H9 (cell line): ENCODE data around the gene TBC1D2. TPM values are rescaled to one million over a fixed set of nuclear protein-coding genes. Genes with fewer than 3 reads are reported as not detected.
"Not testable (repeated sequence)": the region's sequence is repeated elsewhere in the genome, so short reads cannot be mapped to it uniquely, and the experiment has no call there.

Source experiments
- DNase-seq: peaks from one replicate; pipeline ENCODE4 v3.0.0-alpha.2; 2017
- H2AFZ ChIP-seq: one replicate; pipeline ENCODE4 v1.6.1; 2013; ENCODE audit warnings: mild to moderate bottlenecking, low read length, control low read depth, moderate library complexity
- H2AK5ac ChIP-seq: 2 replicates; pipeline ENCODE4 v1.6.1; 2013; ENCODE audit warnings: low read length, control low read depth, mixed read lengths; ENCODE audit not compliant: insufficient read length
- H2BK120ac ChIP-seq: one replicate; pipeline ENCODE4 v1.6.1; 2013; ENCODE audit warnings: low read depth, mild to moderate bottlenecking, low read length, control low read depth, inconsistent platforms; ENCODE audit not compliant: poor library complexity, severe bottlenecking
- H2BK12ac ChIP-seq: 2 replicates; pipeline ENCODE4 v1.6.1; 2013; ENCODE audit warnings: low read length, control low read depth, mixed read lengths, low read depth; ENCODE audit not compliant: insufficient read length
- H2BK15ac ChIP-seq: 2 replicates; pipeline ENCODE4 v1.6.1; 2013; ENCODE audit warnings: low read depth, low read length, control low read depth
- H2BK20ac ChIP-seq: one replicate; pipeline ENCODE4 v1.6.1; 2013; ENCODE audit warnings: low read depth, mild to moderate bottlenecking, low read length, control low read depth, inconsistent platforms; ENCODE audit not compliant: poor library complexity, severe bottlenecking
- H2BK5ac ChIP-seq: 2 replicates; pipeline ENCODE4 v1.6.1; 2013; ENCODE audit warnings: low read length, control low read depth, mixed read lengths; ENCODE audit not compliant: insufficient read length
- H3K14ac ChIP-seq: 2 replicates; pipeline ENCODE4 v1.6.1; 2013; ENCODE audit warnings: low read length, control low read depth; ENCODE audit not compliant: insufficient read depth
- H3K18ac ChIP-seq: 2 replicates; pipeline ENCODE4 v1.6.1; 2013; ENCODE audit warnings: low read depth, mild to moderate bottlenecking, mixed read lengths, low read length, control low read depth; ENCODE audit not compliant: insufficient read length
- H3K23ac ChIP-seq: 2 replicates; pipeline ENCODE4 v1.6.1; 2013; ENCODE audit warnings: low read length, control low read depth, mixed read lengths, low read depth; ENCODE audit not compliant: insufficient read length
- H3K23me2 ChIP-seq: 2 replicates; pipeline ENCODE4 v1.6.1; 2013; ENCODE audit warnings: low read depth, mild to moderate bottlenecking, mixed read lengths, low read length, control low read depth; ENCODE audit not compliant: insufficient read length, poor library complexity, severe bottlenecking
- H3K27ac ChIP-seq: 2 replicates; pipeline ENCODE4 v1.5.1; 2013; ENCODE audit warnings: low read length, control low read depth, mixed read lengths, low read depth; ENCODE audit not compliant: insufficient read length
- H3K27me3 ChIP-seq: 2 replicates; pipeline ENCODE4 v1.6.1; 2013; ENCODE audit warnings: low read length, control low read depth, inconsistent platforms; ENCODE audit not compliant: insufficient read depth
- H3K4ac ChIP-seq: 2 replicates; pipeline ENCODE4 v1.6.1; 2013; ENCODE audit warnings: low read depth, mild to moderate bottlenecking, control low read depth, inconsistent platforms, low read length, moderate library complexity
- H3K4me1 ChIP-seq: 2 replicates; pipeline ENCODE4 v1.6.1; 2013; ENCODE audit warnings: low read length, control low read depth, inconsistent platforms; ENCODE audit not compliant: insufficient read depth
- H3K4me2 ChIP-seq: 2 replicates; pipeline ENCODE4 v1.6.1; 2013; ENCODE audit warnings: low read length, control low read depth, mixed read lengths; ENCODE audit not compliant: insufficient read length, insufficient read depth
- H3K56ac ChIP-seq: 2 replicates; pipeline ENCODE4 v1.6.1; 2013; ENCODE audit warnings: low read depth, mild to moderate bottlenecking, mixed read lengths, low read length, control low read depth; ENCODE audit not compliant: insufficient read length
- H3K79me1 ChIP-seq: 2 replicates; pipeline ENCODE4 v1.6.1; 2013; ENCODE audit warnings: low read depth, mild to moderate bottlenecking, moderate library complexity, low read length, control low read depth, inconsistent platforms; ENCODE audit not compliant: insufficient read depth, poor library complexity, severe bottlenecking
- H3K79me2 ChIP-seq: 2 replicates; pipeline ENCODE4 v1.6.1; 2013; ENCODE audit warnings: low read length, control low read depth, inconsistent platforms; ENCODE audit not compliant: insufficient read depth
- H3K9ac ChIP-seq: 2 replicates; pipeline ENCODE4 v1.6.1; 2013; ENCODE audit warnings: low read length, control low read depth, mixed read lengths; ENCODE audit not compliant: insufficient read length; ENCODE audit errors: extremely low read depth
- H3K9me3 ChIP-seq: one replicate; pipeline ENCODE4 v1.6.1; 2013; ENCODE audit warnings: low read depth, low read length, inconsistent platforms; ENCODE audit not compliant: control insufficient read depth
- H3T11ph ChIP-seq: one replicate; pipeline ENCODE4 v1.6.1; 2013; ENCODE audit warnings: mild to moderate bottlenecking, low read length, control low read depth, inconsistent platforms
- H4K20me1 ChIP-seq: one replicate; pipeline ENCODE4 v1.6.1; 2013; ENCODE audit not compliant: control insufficient read depth, insufficient read length, insufficient read depth
- H4K5ac ChIP-seq: 2 replicates; pipeline ENCODE4 v1.6.1; 2013; ENCODE audit warnings: low read depth, mild to moderate bottlenecking, mixed read lengths, low read length, control low read depth; ENCODE audit not compliant: insufficient read length
- H4K8ac ChIP-seq: replicated peaks from 2 replicates; pipeline ENCODE4 v1.6.1; 2013; ENCODE audit warnings: low read length, control low read depth, mixed read lengths, low read depth; ENCODE audit not compliant: insufficient read length
- H4K91ac ChIP-seq: 2 replicates; pipeline ENCODE4 v1.6.1; 2013; ENCODE audit warnings: low read depth, mild to moderate bottlenecking, moderate library complexity, mixed read lengths, low read length, control low read depth; ENCODE audit not compliant: insufficient read length
- H3K27ac Mint-ChIP-seq, 3 experiments: 2 replicates in 2 of 3; 3 replicates in 1 of 3; pipeline ENCODE4 v1.8.0; 2020 to 2021; ENCODE audit warnings: mixed read lengths in 3 of 3, mild to moderate bottlenecking in 1 of 3, moderate library complexity in 1 of 3
- H3K27me3 Mint-ChIP-seq: 2 replicates; pipeline ENCODE4 v1.8.0; 2021; ENCODE audit warnings: low read depth, mild to moderate bottlenecking, moderate library complexity, mixed read lengths
- H3K36me3 Mint-ChIP-seq, 3 experiments: 2 replicates in 2 of 3; 3 replicates in 1 of 3; pipeline ENCODE4 v1.8.0; 2020 to 2021; ENCODE audit warnings: low read depth in 3 of 3, mixed read lengths in 3 of 3; ENCODE audit not compliant: insufficient read depth in 1 of 3
- H3K4me1 Mint-ChIP-seq, 2 experiments: 2 replicates each; pipeline ENCODE4 v1.8.0; 2020; ENCODE audit warnings: mixed read lengths in 2 of 2
- H3K4me3 Mint-ChIP-seq, 2 experiments: 2 replicates in 1 of 2; 3 replicates in 1 of 2; pipeline ENCODE4 v1.8.0; 2020 to 2021; ENCODE audit warnings: mild to moderate bottlenecking in 2 of 2, mixed read lengths in 2 of 2, moderate library complexity in 1 of 2
- H3K9me3 Mint-ChIP-seq, 2 experiments: 2 replicates in 1 of 2; 3 replicates in 1 of 2; pipeline ENCODE4 v1.8.0; 2020; ENCODE audit warnings: mild to moderate bottlenecking in 2 of 2, mixed read lengths in 2 of 2, moderate library complexity in 1 of 2
- CTCF ChIP-seq: fragments of 200-600 bp; sonication (generic); conservative IDR thresholded peaks from 3 replicates; pipeline ENCODE4 v1.8.0; 2021; ENCODE audit warnings: antibody characterized with exemption, mild to moderate bottlenecking
- WGBS: extraction: QIAGEN DNeasy Blood & Tissue Kit; methylation state at CpG from one replicate; pipeline ENCODE4 v1.1.7; 2013; ENCODE audit warnings: missing lambda C conversion rate, low lambda C conversion rate, mixed read lengths; ENCODE audit not compliant: insufficient read length; ENCODE audit errors: extremely low coverage; 5-methylcytosine and 5-hydroxymethylcytosine counted together
- total RNA-seq: library from RNA; stranded (reverse); gene quantifications from 2 replicates; pipeline ENCODE4 v1.2.1, GENCODE V29; 2021

Gene TBC1D2
- total RNA-seq, 1 experiment from 2014 or later = 2.9 TPM

GRCh38 chr9:98284754-98285153, 29.3 kb upstream of the TBC1D2 start:
- peaks cover 4 to 14% of the 10 kb centered on the region in 2 experiments; a peak in 1 of 4 replicates for H3K4me1 Mint-ChIP-seq
- Histone ChIP-seq H2AK5ac (no peak overlapping the region), H2BK20ac (no peak overlapping the region), H3K27me3 (no peaks in the 10 kb centered on the region), H4K91ac (no peak overlapping the region), H4K5ac (no peak overlapping the region), H3K18ac (no peak overlapping the region), H3K9ac (no peak overlapping the region), H3K23ac (no peak overlapping the region), H4K20me1 (no peaks in the 10 kb centered on the region), H3T11ph (no peak overlapping the region), H2AFZ (no peak overlapping the region), H3K23me2 (no peaks in the 10 kb centered on the region), H3K4me2 (no peak overlapping the region), H2BK120ac (no peak overlapping the region), H4K8ac (no peak overlapping the region), H2BK12ac (no peak overlapping the region), H2BK5ac (no peak overlapping the region), H3K14ac (no peak overlapping the region), H3K79me1 (no peaks in the 10 kb centered on the region), H3K56ac (no peak overlapping the region), H3K27ac (no peak overlapping the region), H3K4ac (no peak overlapping the region), H3K4me1 (no peaks in the 10 kb centered on the region), H2BK15ac (no peak overlapping the region), H3K79me2 (no peaks in the 10 kb centered on the region), H3K9me3 (no peaks in the 10 kb centered on the region)
- H3K36me3 Mint-ChIP-seq = peaks cover 0 to 1% (median 0%) of the 10 kb centered on the region in 3 experiments; a peak in 1 of 7 replicates
- DNase-seq = no peak
- H3K4me3 Mint-ChIP-seq = no peak overlapping the region
- no CpG with 5 or more reads among the region's 3 CpGs for WGBS
- no peak overlapping the region for H3K27ac Mint-ChIP-seq
- H3K9me3 Mint-ChIP-seq = no peaks in the 10 kb centered on the region
- no peak for TF ChIP-seq CTCF
- H3K27me3 Mint-ChIP-seq = peaks cover 2% of the 10 kb centered on the region; the same call in 1 of the 2 replicates

GRCh38 chr9:98283143-98283542, 27.7 kb upstream of the TBC1D2 start:
- H3K36me3 Mint-ChIP-seq, H3T11ph ChIP-seq, H3K27me3 Mint-ChIP-seq: not testable (repeated sequence)

More at GRCh38 chr9:98283143-98283542, 27.7 kb upstream of the TBC1D2 start:
- not testable (repeated sequence) for H3K23ac ChIP-seq, H3K79me2 ChIP-seq, H4K8ac ChIP-seq, H3K27me3 ChIP-seq, H2BK120ac ChIP-seq, H2AK5ac ChIP-seq, DNase-seq, H2BK5ac ChIP-seq, H3K4me1 ChIP-seq, H3K18ac ChIP-seq, H3K4me1 Mint-ChIP-seq, H3K9ac ChIP-seq, H3K9me3 ChIP-seq, H3K14ac ChIP-seq, H3K4me2 ChIP-seq, H3K79me1 ChIP-seq, H2BK20ac ChIP-seq, H4K5ac ChIP-seq, H2AFZ ChIP-seq, H3K4ac ChIP-seq, H2BK12ac ChIP-seq, H4K91ac ChIP-seq, H3K27ac Mint-ChIP-seq, H3K56ac ChIP-seq, H3K9me3 Mint-ChIP-seq, H3K23me2 ChIP-seq, H3K4me3 Mint-ChIP-seq, H4K20me1 ChIP-seq, H2BK15ac ChIP-seq, H3K27ac ChIP-seq
- WGBS = no CpG with 5 or more reads among the region's 7 CpGs
